CD14-positive monocyte (primary cell): Measurements from ENCODE around the gene ARHGAP44. TPM values are rescaled to one million over a fixed set of nuclear protein-coding genes. Genes with fewer than 3 reads are reported as not detected.

Source experiments
- DNase-seq, 3 donors: peaks; one replicate each; pipeline ENCODE4 v3.0.0-alpha.2; 2011 to 2022
- H2AFZ ChIP-seq: 2 replicates; pipeline ENCODE4 v1.6.0; 2012; ENCODE audit warnings: mild to moderate bottlenecking, low read depth, low read length, inconsistent platforms; ENCODE audit not compliant: insufficient read depth, poor library complexity, severe bottlenecking
- H3K27ac ChIP-seq, 2 donors: 1 replicate in 1 of 2; 2 replicates in 1 of 2; pipeline ENCODE4 v1.5.1; 2012 to 2013; ENCODE audit warnings: low read length in 2 of 2, control low read depth in 1 of 2, inconsistent platforms in 1 of 2, low read depth in 1 of 2, mild to moderate bottlenecking in 1 of 2
- H3K27me3 ChIP-seq, 2 donors: one replicate each; pipeline versions ENCODE4 v1.6.0 to v1.6.1; 2011 to 2013; ENCODE audit warnings: low read length in 2 of 2; ENCODE audit not compliant: control insufficient read depth in 2 of 2, insufficient read depth in 2 of 2
- H3K36me3 ChIP-seq, 2 donors: replicated peaks in 1 of 2; 1 replicate in 1 of 2; 2 replicates in 1 of 2; pipeline versions ENCODE4 v1.5.1 to v1.6.1; 2012 to 2013; ENCODE audit warnings: low read length in 2 of 2, control low read depth in 1 of 2, inconsistent platforms in 1 of 2, mild to moderate bottlenecking in 1 of 2; ENCODE audit not compliant: insufficient read depth in 2 of 2, control insufficient read depth in 1 of 2
- H3K4me1 ChIP-seq, 2 donors: 1 replicate in 1 of 2; 2 replicates in 1 of 2; pipeline versions ENCODE4 v1.5.1 to v1.6.1; 2012 to 2013; ENCODE audit warnings: low read length in 2 of 2, control low read depth in 1 of 2, inconsistent platforms in 1 of 2, mild to moderate bottlenecking in 1 of 2, moderate library complexity in 1 of 2; ENCODE audit not compliant: insufficient read depth in 2 of 2, control insufficient read depth in 1 of 2
- H3K4me2 ChIP-seq: replicated peaks from 2 replicates; pipeline ENCODE3; 2012; ENCODE audit warnings: low read length, moderate library complexity, mild to moderate bottlenecking; ENCODE audit not compliant: poor library complexity, severe bottlenecking; ENCODE audit errors: extremely low read depth
- H3K4me3 ChIP-seq, 3 experiments: fragments of 200-600 bp in 1 of 3; sonication (generic) in 1 of 3; replicated peaks in 1 of 3; 1 replicate in 2 of 3; 2 replicates in 1 of 3; pipeline ENCODE4 v1.5.1; 2011 to 2013; ENCODE audit warnings: low read length in 3 of 3, mild to moderate bottlenecking in 3 of 3, control low read depth in 2 of 3, low read depth in 2 of 3, inconsistent platforms in 1 of 3, moderate library complexity in 1 of 3
- H3K79me2 ChIP-seq: 2 replicates; pipeline ENCODE4 v1.6.0; 2012; ENCODE audit warnings: mild to moderate bottlenecking, control low read depth, inconsistent platforms, low read length, moderate library complexity; ENCODE audit not compliant: insufficient read depth
- H3K9ac ChIP-seq: 2 replicates; pipeline ENCODE4 v1.6.0; 2017; ENCODE audit warnings: low read length, mild to moderate bottlenecking; ENCODE audit not compliant: insufficient read depth, poor library complexity, severe bottlenecking
- H3K9me3 ChIP-seq, 2 donors: replicated peaks in 1 of 2; 1 replicate in 1 of 2; 2 replicates in 1 of 2; pipeline versions ENCODE4 v1.5.1 to v1.6.1; 2012 to 2013; ENCODE audit warnings: low read length in 2 of 2, control low read depth in 1 of 2; ENCODE audit not compliant: control insufficient read depth in 1 of 2, insufficient read depth in 1 of 2
- H4K20me1 ChIP-seq: 2 replicates; pipeline ENCODE4 v1.6.0; 2012; ENCODE audit warnings: mild to moderate bottlenecking, low read length, control low read depth, moderate library complexity; ENCODE audit not compliant: insufficient read depth
- H3K27ac Mint-ChIP-seq, 7 donors: one replicate each; pipeline ENCODE4 v1.8.0; 2020; ENCODE audit warnings: mild to moderate bottlenecking in 7 of 7, mixed read lengths in 7 of 7, moderate library complexity in 6 of 7, inconsistent platforms in 2 of 7
- H3K27me3 Mint-ChIP-seq, 3 donors: one replicate each; pipeline ENCODE4 v1.8.0; 2021 to 2022; ENCODE audit warnings: low read depth in 3 of 3, mild to moderate bottlenecking in 3 of 3, mixed read lengths in 3 of 3, moderate library complexity in 3 of 3, inconsistent platforms in 1 of 3
- H3K36me3 Mint-ChIP-seq, 2 donors: one replicate each; pipeline ENCODE4 v1.8.0; 2020; ENCODE audit warnings: mixed read lengths in 2 of 2, inconsistent platforms in 1 of 2, mild to moderate bottlenecking in 1 of 2
- H3K4me1 Mint-ChIP-seq: one replicate; pipeline ENCODE4 v1.8.0; 2020; ENCODE audit warnings: mild to moderate bottlenecking, mixed read lengths
- H3K4me3 Mint-ChIP-seq, 2 donors: one replicate each; pipeline ENCODE4 v1.8.0; 2020; ENCODE audit warnings: mild to moderate bottlenecking in 2 of 2, mixed read lengths in 2 of 2, moderate library complexity in 1 of 2
- H3K9me3 Mint-ChIP-seq, 7 donors: one replicate each; pipeline ENCODE4 v1.8.0; 2020 to 2022; ENCODE audit warnings: mixed read lengths in 7 of 7, mild to moderate bottlenecking in 6 of 7, moderate library complexity in 6 of 7, inconsistent platforms in 2 of 7
- WGBS: methylation state at CpG from one replicate; pipeline ENCODE4 v1.1.5; 2013; ENCODE audit warnings: missing lambda C conversion rate; ENCODE audit not compliant: insufficient coverage; 5-methylcytosine and 5-hydroxymethylcytosine counted together
- intact Hi-C, 2 donors: fragments of 100-400 bp; cut with micrococcal nuclease; formaldehyde crosslinking; loops; one replicate each; pipeline versions ENCODE4 v1.15.0 to v1.15.1; 2023
- polyA plus RNA-seq, 3 donors: library from polyadenylated mRNA; depleted of rRNA in 1 of 3; unstranded in 2 of 3; stranded (reverse) in 1 of 3; fragments of 300-500 nt in 2 of 3; fragments of >200 nt in 1 of 3; fragmentation: Illumina TruSeq in 2 of 3; gene quantifications; 1 replicate in 2 of 3; 2 replicates in 1 of 3; pipeline ENCODE4 v1.2.3, GENCODE V29; 2012 to 2021
- TF ChIP-seq, protein P1 (sequence below): fragments of 200-600 bp; IDR thresholded peaks from one replicate; pipeline ENCODE4 v1.8.0; 2022; ENCODE audit warnings: antibody characterized with exemption, mild to moderate bottlenecking

The ARHGAP44 gene
- polyA plus RNA-seq, 3 donors: not detected

DNA sequence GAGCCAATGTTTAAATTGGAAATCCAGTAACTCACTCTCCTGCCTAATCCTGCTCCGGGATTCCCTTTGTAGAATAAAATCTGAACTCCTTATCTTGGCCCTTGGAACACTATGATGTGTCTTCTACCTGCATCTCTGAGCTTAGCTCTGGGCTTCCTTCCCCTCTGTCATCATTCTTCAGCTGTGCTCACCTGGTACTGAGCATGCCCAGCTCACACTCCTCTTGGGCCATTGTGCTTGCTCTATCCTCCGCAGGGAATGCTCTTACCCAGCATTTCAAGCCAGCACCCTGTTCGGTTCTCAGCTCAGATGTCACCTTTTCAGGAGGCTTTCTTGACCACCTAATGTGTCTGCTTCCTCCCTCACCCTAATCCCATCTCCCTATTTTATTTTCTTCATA lies 112.7 kb downstream of the ARHGAP44 start:
- 87% methylated on average over 3 of the region's 3 CpGs for WGBS
- H3K9ac ChIP-seq: no peak overlapping the region
- H3K4me1 Mint-ChIP-seq: no peaks in the 10 kb centered on the region
- peaks cover 19 to 45% (median 33%) of the 10 kb centered on the region in 7 donors for H3K9me3 Mint-ChIP-seq
- DNase-seq: no peak
- H4K20me1 ChIP-seq: no peaks in the 10 kb centered on the region
- H3K27me3 Mint-ChIP-seq: peaks cover 0 to 3% (median 2%) of the 10 kb centered on the region in 3 donors
- peaks cover 38 to 46% of the 10 kb centered on the region in 2 donors for H3K9me3 ChIP-seq
- no peaks in the 10 kb centered on the region for H3K36me3 ChIP-seq
- H3K27ac Mint-ChIP-seq: no peak overlapping the region
- no peaks in the 10 kb centered on the region for H3K79me2 ChIP-seq
- TF ChIP-seq, protein P1, sequence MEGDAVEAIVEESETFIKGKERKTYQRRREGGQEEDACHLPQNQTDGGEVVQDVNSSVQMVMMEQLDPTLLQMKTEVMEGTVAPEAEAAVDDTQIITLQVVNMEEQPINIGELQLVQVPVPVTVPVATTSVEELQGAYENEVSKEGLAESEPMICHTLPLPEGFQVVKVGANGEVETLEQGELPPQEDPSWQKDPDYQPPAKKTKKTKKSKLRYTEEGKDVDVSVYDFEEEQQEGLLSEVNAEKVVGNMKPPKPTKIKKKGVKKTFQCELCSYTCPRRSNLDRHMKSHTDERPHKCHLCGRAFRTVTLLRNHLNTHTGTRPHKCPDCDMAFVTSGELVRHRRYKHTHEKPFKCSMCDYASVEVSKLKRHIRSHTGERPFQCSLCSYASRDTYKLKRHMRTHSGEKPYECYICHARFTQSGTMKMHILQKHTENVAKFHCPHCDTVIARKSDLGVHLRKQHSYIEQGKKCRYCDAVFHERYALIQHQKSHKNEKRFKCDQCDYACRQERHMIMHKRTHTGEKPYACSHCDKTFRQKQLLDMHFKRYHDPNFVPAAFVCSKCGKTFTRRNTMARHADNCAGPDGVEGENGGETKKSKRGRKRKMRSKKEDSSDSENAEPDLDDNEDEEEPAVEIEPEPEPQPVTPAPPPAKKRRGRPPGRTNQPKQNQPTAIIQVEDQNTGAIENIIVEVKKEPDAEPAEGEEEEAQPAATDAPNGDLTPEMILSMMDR: no peak
- no peak overlapping the region for H3K4me3 ChIP-seq
- H2AFZ ChIP-seq: no peak overlapping the region
- intact Hi-C loops: no loop called here
- no peak overlapping the region for H3K4me3 Mint-ChIP-seq
- no peaks in the 10 kb centered on the region for H3K36me3 Mint-ChIP-seq
- no peaks in the 10 kb centered on the region for H3K4me1 ChIP-seq
- H3K27ac ChIP-seq: no peak overlapping the region
- no peak overlapping the region for H3K4me2 ChIP-seq
- H3K27me3 ChIP-seq: no peaks in the 10 kb centered on the region

- Histone ChIP-seq H3K4me2 (no peak overlapping the region), H3K27ac (no peak overlapping the region), H4K20me1 (no peaks in the 10 kb centered on the region), H3K4me3 (no peak overlapping the region), H3K27me3 (no peaks in the 10 kb centered on the region), H3K9me3 (peaks cover 13% of the 10 kb centered on the region in 2 donors), H3K9ac (no peak overlapping the region), H3K4me1 (no peaks in the 10 kb centered on the region), H3K36me3 (no peaks in the 10 kb centered on the region), H2AFZ (no peak overlapping the region), H3K79me2 (no peaks in the 10 kb centered on the region)
- Mint-ChIP-seq H3K36me3 (no peaks in the 10 kb centered on the region), H3K4me3 (no peak overlapping the region), H3K27ac (no peak overlapping the region), H3K9me3 (peaks cover 6 to 29% (median 20%) of the 10 kb centered on the region in 7 donors), H3K4me1 (no peaks in the 10 kb centered on the region), H3K27me3 (peaks cover 0 to 1% (median 0%) of the 10 kb centered on the region in 3 donors)
- TF ChIP-seq, protein P1: no peak
- no peak for DNase-seq
- intact Hi-C loops: no loop called here
Observed at GRCh38 chr17:12907477-12907876, 118.2 kb downstream of the ARHGAP44 start.
